ENCODE data around the gene ADGRB3. TPM values are rescaled to one million over a fixed set of nuclear protein-coding genes. Genes with fewer than 3 reads are reported as not detected.
"Not testable (repeated sequence)": the region's sequence is repeated elsewhere in the genome, so short reads cannot be mapped to it uniquely, and the experiment has no call there.

The ADGRB3 gene
- polyA plus RNA-seq, 1 experiment, result not detected

- no peaks in the 10 kb centered on the region for H3K27me3 ChIP-seq (ENCODE audit: control insufficient read depth, insufficient read depth, low read length)
- DNase-seq (ENCODE audit: low read depth, low spot score), result no peak
- POLR2A ChIA-PET, result no interaction called here
- TF ChIP-seq CTCF (IDR thresholded peaks at IDR 0.05; ENCODE audit: low read depth, low read length), result no peak
- no peak overlapping the region for H3K4me3 ChIP-seq (ENCODE audit: low read depth, low read length)
- CTCF ChIA-PET, result no interaction called here
- no peaks in the 10 kb centered on the region; the same call in 1 of the 2 replicates for H3K9me3 ChIP-seq (ENCODE audit: control insufficient read depth, insufficient read depth, low read length)
- H3K27ac ChIP-seq (ENCODE audit: low read depth, low read length), result no peak overlapping the region
Observed at GRCh38 chr6:68911811-68912210, 276.7 kb downstream of the ADGRB3 start.

- H3K4me3 ChIP-seq (ENCODE audit: low read depth, low read length); H3K27ac ChIP-seq (ENCODE audit: low read depth, low read length); H3K9me3 ChIP-seq (ENCODE audit: control insufficient read depth, insufficient read depth, low read length); CTCF ChIA-PET; POLR2A ChIA-PET; H3K27me3 ChIP-seq (ENCODE audit: control insufficient read depth, insufficient read depth, low read length); DNase-seq (ENCODE audit: low read depth, low spot score): not testable (repeated sequence)
Observed at GRCh38 chr6:68912805-68913204, 277.7 kb downstream of the ADGRB3 start.

GRCh38 chr6:68915586-68915985, 280.5 kb downstream of the ADGRB3 start:
- CTCF ChIA-PET, result no interaction called here
- no peaks in the 10 kb centered on the region; the same call in 1 of the 2 replicates for H3K9me3 ChIP-seq (ENCODE audit: control insufficient read depth, insufficient read depth, low read length)
- no peak for TF ChIP-seq CTCF (IDR thresholded peaks at IDR 0.05; ENCODE audit: low read depth, low read length)

GRCh38 chr6:68919537-68919936, 284.5 kb downstream of the ADGRB3 start:
- ChIA-PET CTCF (no interaction called here), POLR2A (no interaction called here)
- Histone ChIP-seq H3K9me3 (ENCODE audit: control insufficient read depth, insufficient read depth, low read length) (no peaks in the 10 kb centered on the region), H3K27me3 (ENCODE audit: control insufficient read depth, insufficient read depth, low read length) (no peaks in the 10 kb centered on the region), H3K4me3 (ENCODE audit: low read depth, low read length) (no peak overlapping the region), H3K27ac (ENCODE audit: low read depth, low read length) (no peak overlapping the region)
- no peak for TF ChIP-seq CTCF (IDR thresholded peaks at IDR 0.05; ENCODE audit: low read depth, low read length)
- no peak for DNase-seq (ENCODE audit: low read depth, low spot score)

More at GRCh38 chr6:68915586-68915985, 280.5 kb downstream of the ADGRB3 start:
- H3K27me3 ChIP-seq (ENCODE audit: control insufficient read depth, insufficient read depth, low read length), result no peaks in the 10 kb centered on the region
- H3K27ac ChIP-seq (ENCODE audit: low read depth, low read length), result no peak overlapping the region
- POLR2A ChIA-PET, result no interaction called here
- no peak overlapping the region for H3K4me3 ChIP-seq (ENCODE audit: low read depth, low read length)
- DNase-seq (ENCODE audit: low read depth, low spot score), result no peak

- TF ChIP-seq CTCF (IDR thresholded peaks at IDR 0.05; ENCODE audit: low read depth, low read length), result no peak
- H3K27me3 ChIP-seq (ENCODE audit: control insufficient read depth, insufficient read depth, low read length), result no peaks in the 10 kb centered on the region
- H3K4me3 ChIP-seq (ENCODE audit: low read depth, low read length), result no peak overlapping the region
- no peak for DNase-seq (ENCODE audit: low read depth, low spot score)
- POLR2A ChIA-PET, result no interaction called here
- no peak overlapping the region for H3K27ac ChIP-seq (ENCODE audit: low read depth, low read length)
- CTCF ChIA-PET, result no interaction called here
- H3K9me3 ChIP-seq (ENCODE audit: control insufficient read depth, insufficient read depth, low read length), result no peaks in the 10 kb centered on the region
Observed at GRCh38 chr6:68941345-68941744, 306.3 kb downstream of the ADGRB3 start.

GRCh38 chr6:68947721-68948120, 312.6 kb downstream of the ADGRB3 start:
- ChIA-PET CTCF (interaction anchor here (1.0 kb wide), 1 partner anchor 19 kb away, joined by 4 read pairs; no protein-coding TSS in a partner anchor), POLR2A (no interaction called here)
- no peak for DNase-seq (ENCODE audit: low read depth, low spot score)
- Histone ChIP-seq H3K9me3 (ENCODE audit: control insufficient read depth, insufficient read depth, low read length) (no peaks in the 10 kb centered on the region), H3K27ac (ENCODE audit: low read depth, low read length) (no peak overlapping the region), H3K4me3 (ENCODE audit: low read depth, low read length) (no peak overlapping the region), H3K27me3 (ENCODE audit: control insufficient read depth, insufficient read depth, low read length) (no peaks in the 10 kb centered on the region)
- no peak for TF ChIP-seq CTCF (IDR thresholded peaks at IDR 0.05; ENCODE audit: low read depth, low read length)
